ENCODE data around the gene EML1. TPM values are rescaled to one million over a fixed set of nuclear protein-coding genes. Genes with fewer than 3 reads are reported as not detected.

EML1 gene
- total RNA-seq, 5 donors from 2014 or later (not counting 1 experiment from before 2014, with no cell fraction given) = 0.53 to 1.4 (median 0.60) TPM; not detected in 2

GRCh38 chr14:99931308-99931707, 138.1 kb downstream of the EML1 start:
- ATAC-seq (replicated peaks in 1 of 4) (no peak), DNase-seq (no peak)
- H3K27me3 Mint-ChIP-seq = peaks cover 4 to 17% of the 10 kb centered on the region in 2 donors
- H3K27ac Mint-ChIP-seq = no peak overlapping the region
- WGBS (ENCODE audit: insufficient coverage) = 70% methylated on average over 4 of the region's 4 CpGs
- Histone ChIP-seq H3K4me1 (ENCODE audit: control insufficient read depth in 1 of 2, extremely low read depth in 1 of 2, insufficient read depth in 2 of 2, low read length in 2 of 2) (no peaks in the 10 kb centered on the region), H3K27me3 (replicated peaks in 1 of 2; ENCODE audit: control insufficient read depth in 2 of 2, extremely low read depth in 1 of 2, insufficient read depth in 2 of 2, low read length in 1 of 2) (peaks cover 0 to 42% of the 10 kb centered on the region in 2 experiments), H3K9me3 (no peaks in the 10 kb centered on the region), H3K36me3 (ENCODE audit: control insufficient read depth in 2 of 2, extremely low read depth in 1 of 2, insufficient read depth in 1 of 2, low read length in 1 of 2) (no peaks in the 10 kb centered on the region), H3K4me3 (ENCODE audit: control insufficient read depth in 1 of 2, extremely low read depth in 1 of 2, low read length in 1 of 2) (no peak overlapping the region), H3K27ac (ENCODE audit: low read length) (no peak overlapping the region)
- H3K4me1 Mint-ChIP-seq = no peaks in the 10 kb centered on the region
- no peaks in the 10 kb centered on the region for H3K36me3 Mint-ChIP-seq
- POLR2A ChIA-PET = no interaction called here
- peaks cover 0 to 4% (median 0%) of the 10 kb centered on the region in 3 donors for H3K9me3 Mint-ChIP-seq
- H3K4me3 Mint-ChIP-seq = no peak overlapping the region
- CTCF ChIA-PET = no interaction called here

- WGBS (ENCODE audit: insufficient coverage) = 93% methylated on average over 9 of the region's 16 CpGs
- Histone ChIP-seq H3K9me3 (no peaks in the 10 kb centered on the region), H3K4me1 (ENCODE audit: control insufficient read depth in 1 of 2, extremely low read depth in 1 of 2, insufficient read depth in 2 of 2, low read length in 2 of 2) (no peaks in the 10 kb centered on the region), H3K27ac (ENCODE audit: low read length) (no peak overlapping the region), H3K27me3 (replicated peaks in 1 of 2; ENCODE audit: control insufficient read depth in 2 of 2, extremely low read depth in 1 of 2, insufficient read depth in 2 of 2, low read length in 1 of 2) (peaks cover 0 to 46% of the 10 kb centered on the region in 2 experiments), H3K4me3 (ENCODE audit: control insufficient read depth in 1 of 2, extremely low read depth in 1 of 2, low read length in 1 of 2) (no peak overlapping the region), H3K36me3 (ENCODE audit: control insufficient read depth in 2 of 2, extremely low read depth in 1 of 2, insufficient read depth in 1 of 2, low read length in 1 of 2) (no peaks in the 10 kb centered on the region)
- POLR2A ChIA-PET = no interaction called here
- Mint-ChIP-seq H3K4me1 (no peaks in the 10 kb centered on the region), H3K27me3 (peaks cover 0 to 18% of the 10 kb centered on the region in 2 donors), H3K36me3 (no peaks in the 10 kb centered on the region), H3K4me3 (no peak overlapping the region), H3K9me3 (no peaks in the 10 kb centered on the region), H3K27ac (no peak overlapping the region)
- no peak for DNase-seq
- no peak for ATAC-seq (replicated peaks in 1 of 4)
- CTCF ChIA-PET = interaction anchor here in 1 of 2 donors (0.7 kb wide), 1 partner anchor 49 kb away, joined by 4 read pairs; no protein-coding TSS in a partner anchor
Observed at GRCh38 chr14:99936056-99936455, 142.8 kb downstream of the EML1 start.

GRCh38 chr14:99936738-99937474, 143.7 kb downstream of the EML1 start:
- peaks cover 0 to 12% of the 10 kb centered on the region in 2 donors for H3K27me3 Mint-ChIP-seq
- H3K9me3 ChIP-seq = no peaks in the 10 kb centered on the region
- H3K27ac Mint-ChIP-seq = no peak overlapping the region
- WGBS (ENCODE audit: insufficient coverage) = 91% methylated on average over 28 of the region's 29 CpGs
- H3K4me3 Mint-ChIP-seq = no peak overlapping the region
- H3K27ac ChIP-seq (ENCODE audit: low read length) = no peak overlapping the region
- no peaks in the 10 kb centered on the region for H3K4me1 ChIP-seq (ENCODE audit: control insufficient read depth in 1 of 2, extremely low read depth in 1 of 2, insufficient read depth in 2 of 2, low read length in 2 of 2)
- no peak overlapping the region for H3K4me3 ChIP-seq (ENCODE audit: control insufficient read depth in 1 of 2, extremely low read depth in 1 of 2, low read length in 1 of 2)
- ATAC-seq (replicated peaks in 1 of 4) = no peak
- H3K36me3 ChIP-seq (ENCODE audit: control insufficient read depth in 2 of 2, extremely low read depth in 1 of 2, insufficient read depth in 1 of 2, low read length in 1 of 2) = no peaks in the 10 kb centered on the region
- no peaks in the 10 kb centered on the region for H3K4me1 Mint-ChIP-seq
- H3K27me3 ChIP-seq (replicated peaks in 1 of 2; ENCODE audit: control insufficient read depth in 2 of 2, extremely low read depth in 1 of 2, insufficient read depth in 2 of 2, low read length in 1 of 2) = peaks cover 0 to 40% of the 10 kb centered on the region in 2 experiments
- ChIA-PET POLR2A (interaction anchor here in 1 of 2 donors (0.6 kb wide), 1 partner anchor 1537 kb away, joined by 5 read pairs; no protein-coding TSS in a partner anchor), CTCF (no interaction called here)
- no peaks in the 10 kb centered on the region for H3K36me3 Mint-ChIP-seq
- no peak for DNase-seq
- H3K9me3 Mint-ChIP-seq = no peaks in the 10 kb centered on the region

DNA sequence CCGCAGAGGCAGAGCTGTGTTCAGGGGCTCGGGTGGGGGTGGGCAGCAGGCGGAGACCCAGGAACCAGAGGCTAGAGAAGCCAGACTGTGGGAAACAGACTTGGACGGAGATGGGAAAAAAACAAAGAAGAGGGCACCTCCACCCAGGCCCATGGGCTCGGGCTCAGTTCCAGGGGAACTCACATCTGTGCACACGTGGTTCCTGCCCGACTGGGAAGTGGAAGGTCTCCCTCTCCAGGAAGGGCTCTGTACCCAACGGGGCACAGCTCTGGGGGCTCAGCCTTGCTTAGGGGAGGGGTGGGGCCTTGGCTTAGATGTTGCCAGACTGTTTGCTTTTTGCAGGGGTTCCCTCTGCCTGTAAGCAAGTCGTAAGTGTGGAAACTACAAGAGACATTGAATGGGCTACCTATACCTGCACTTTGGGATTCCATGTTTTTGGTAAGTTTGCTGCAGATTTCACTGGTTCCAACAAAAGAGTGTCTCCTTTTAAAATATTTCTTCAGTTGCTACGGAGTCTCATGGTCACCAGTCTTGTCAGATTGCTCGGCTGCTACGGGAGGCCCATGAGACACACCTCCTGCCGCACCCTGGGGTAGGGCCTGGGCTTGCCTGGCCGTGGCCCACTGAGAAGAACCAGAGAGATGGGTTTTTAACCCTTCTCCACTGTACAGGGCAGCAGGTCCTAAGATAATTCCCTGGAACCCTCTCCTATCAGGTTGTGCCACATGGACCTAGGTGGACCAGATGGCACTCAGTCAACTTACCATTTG, 144.4 kb downstream of the EML1 start:
- H3K4me3 ChIP-seq (ENCODE audit: control insufficient read depth in 1 of 2, extremely low read depth in 1 of 2, low read length in 1 of 2) = no peak overlapping the region
- H3K36me3 ChIP-seq (ENCODE audit: control insufficient read depth in 2 of 2, extremely low read depth in 1 of 2, insufficient read depth in 1 of 2, low read length in 1 of 2) = no peaks in the 10 kb centered on the region
- ChIA-PET POLR2A (interaction anchor here in 1 of 2 donors (0.6 kb wide), 1 partner anchor 1538 kb away, joined by 5 read pairs; no protein-coding TSS in a partner anchor), CTCF (no interaction called here)
- Mint-ChIP-seq H3K36me3 (no peaks in the 10 kb centered on the region), H3K27me3 (peaks cover 0 to 9% of the 10 kb centered on the region in 2 donors), H3K9me3 (no peaks in the 10 kb centered on the region), H3K4me1 (no peaks in the 10 kb centered on the region), H3K27ac (no peak overlapping the region), H3K4me3 (no peak overlapping the region)
- WGBS (ENCODE audit: insufficient coverage) = 56% methylated on average over 11 of the region's 14 CpGs
- H3K9me3 ChIP-seq = no peaks in the 10 kb centered on the region
- peaks cover 0 to 33% of the 10 kb centered on the region in 2 experiments for H3K27me3 ChIP-seq (replicated peaks in 1 of 2; ENCODE audit: control insufficient read depth in 2 of 2, extremely low read depth in 1 of 2, insufficient read depth in 2 of 2, low read length in 1 of 2)
- no peak overlapping the region for H3K27ac ChIP-seq (ENCODE audit: low read length)
- DNase-seq (no peak), ATAC-seq (replicated peaks in 1 of 4) (no peak)
- no peaks in the 10 kb centered on the region for H3K4me1 ChIP-seq (ENCODE audit: control insufficient read depth in 1 of 2, extremely low read depth in 1 of 2, insufficient read depth in 2 of 2, low read length in 2 of 2)

DNA sequence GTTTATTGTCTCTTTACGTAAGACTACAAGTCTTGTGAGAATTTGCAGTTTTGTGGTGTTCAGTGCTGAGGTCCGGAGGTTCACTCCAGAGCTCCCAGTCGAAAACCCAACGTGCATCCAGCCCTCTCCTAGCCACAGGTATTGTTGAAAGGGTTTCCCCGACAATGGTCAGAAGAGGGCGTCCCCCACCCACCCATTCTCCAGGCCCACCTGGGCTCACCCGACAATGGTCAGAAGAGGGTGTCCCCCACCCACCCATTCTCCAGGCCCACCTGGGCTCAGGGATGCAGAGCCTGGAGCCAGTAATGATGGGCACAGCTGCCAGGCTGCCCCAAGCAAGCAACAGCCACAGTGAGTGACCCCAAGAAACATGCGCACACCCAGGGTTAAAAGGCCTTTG, 145.2 kb downstream of the EML1 start:
- no peaks in the 10 kb centered on the region for H3K9me3 Mint-ChIP-seq
- peaks cover 0 to 27% of the 10 kb centered on the region in 2 experiments for H3K27me3 ChIP-seq (replicated peaks in 1 of 2; ENCODE audit: control insufficient read depth in 2 of 2, extremely low read depth in 1 of 2, insufficient read depth in 2 of 2, low read length in 1 of 2)
- no peak overlapping the region for H3K27ac Mint-ChIP-seq
- no peaks in the 10 kb centered on the region for H3K4me1 ChIP-seq (ENCODE audit: control insufficient read depth in 1 of 2, extremely low read depth in 1 of 2, insufficient read depth in 2 of 2, low read length in 2 of 2)
- DNase-seq (no peak), ATAC-seq (replicated peaks in 1 of 4) (no peak)
- no peaks in the 10 kb centered on the region for H3K36me3 ChIP-seq (ENCODE audit: control insufficient read depth in 2 of 2, extremely low read depth in 1 of 2, insufficient read depth in 1 of 2, low read length in 1 of 2)
- no peaks in the 10 kb centered on the region for H3K36me3 Mint-ChIP-seq
- H3K27me3 Mint-ChIP-seq = peaks cover 4 to 13% of the 10 kb centered on the region in 2 donors
- no peak overlapping the region for H3K27ac ChIP-seq (ENCODE audit: low read length)
- H3K4me3 Mint-ChIP-seq = no peak overlapping the region
- no peak overlapping the region for H3K4me3 ChIP-seq (ENCODE audit: control insufficient read depth in 1 of 2, extremely low read depth in 1 of 2, low read length in 1 of 2)
- POLR2A ChIA-PET = no interaction called here
- H3K4me1 Mint-ChIP-seq = no peaks in the 10 kb centered on the region
- 94% methylated on average over 5 of the region's 8 CpGs for WGBS (ENCODE audit: insufficient coverage)
- H3K9me3 ChIP-seq = no peaks in the 10 kb centered on the region
- CTCF ChIA-PET = interaction anchor here in 1 of 2 donors (0.5 kb wide), 1 partner anchor 54 kb away, joined by 3 read pairs; no protein-coding TSS in a partner anchor

GRCh38 chr14:99938896-99939295, 145.7 kb downstream of the EML1 start:
- H3K9me3 ChIP-seq = no peaks in the 10 kb centered on the region
- POLR2A ChIA-PET = no interaction called here
- H3K27ac ChIP-seq (ENCODE audit: low read length) = no peak overlapping the region
- no peak for DNase-seq
- CTCF ChIA-PET = interaction anchor here in 1 of 2 donors (0.5 kb wide), 1 partner anchor 53 kb away, joined by 3 read pairs; no protein-coding TSS in a partner anchor
- no peaks in the 10 kb centered on the region for H3K4me1 Mint-ChIP-seq
- no peaks in the 10 kb centered on the region for H3K9me3 Mint-ChIP-seq
- H3K4me3 ChIP-seq (ENCODE audit: control insufficient read depth in 1 of 2, extremely low read depth in 1 of 2, low read length in 1 of 2) = no peak overlapping the region
- no peaks in the 10 kb centered on the region for H3K36me3 Mint-ChIP-seq
- H3K36me3 ChIP-seq (ENCODE audit: control insufficient read depth in 2 of 2, extremely low read depth in 1 of 2, insufficient read depth in 1 of 2, low read length in 1 of 2) = no peaks in the 10 kb centered on the region
- no peak overlapping the region for H3K27ac Mint-ChIP-seq
- H3K4me1 ChIP-seq (ENCODE audit: control insufficient read depth in 1 of 2, extremely low read depth in 1 of 2, insufficient read depth in 2 of 2, low read length in 2 of 2) = no peaks in the 10 kb centered on the region
- H3K4me3 Mint-ChIP-seq = no peak overlapping the region
- peaks cover 4 to 14% of the 10 kb centered on the region in 2 donors for H3K27me3 Mint-ChIP-seq
- 89% methylated on average over 7 of the region's 15 CpGs for WGBS (ENCODE audit: insufficient coverage)
- no peak for ATAC-seq (replicated peaks in 1 of 4)
- peaks cover 0 to 27% of the 10 kb centered on the region in 2 experiments for H3K27me3 ChIP-seq (replicated peaks in 1 of 2; ENCODE audit: control insufficient read depth in 2 of 2, extremely low read depth in 1 of 2, insufficient read depth in 2 of 2, low read length in 1 of 2)
